Measurements from ENCODE around the gene SLC6A20.

Gene SLC6A20

DNA sequence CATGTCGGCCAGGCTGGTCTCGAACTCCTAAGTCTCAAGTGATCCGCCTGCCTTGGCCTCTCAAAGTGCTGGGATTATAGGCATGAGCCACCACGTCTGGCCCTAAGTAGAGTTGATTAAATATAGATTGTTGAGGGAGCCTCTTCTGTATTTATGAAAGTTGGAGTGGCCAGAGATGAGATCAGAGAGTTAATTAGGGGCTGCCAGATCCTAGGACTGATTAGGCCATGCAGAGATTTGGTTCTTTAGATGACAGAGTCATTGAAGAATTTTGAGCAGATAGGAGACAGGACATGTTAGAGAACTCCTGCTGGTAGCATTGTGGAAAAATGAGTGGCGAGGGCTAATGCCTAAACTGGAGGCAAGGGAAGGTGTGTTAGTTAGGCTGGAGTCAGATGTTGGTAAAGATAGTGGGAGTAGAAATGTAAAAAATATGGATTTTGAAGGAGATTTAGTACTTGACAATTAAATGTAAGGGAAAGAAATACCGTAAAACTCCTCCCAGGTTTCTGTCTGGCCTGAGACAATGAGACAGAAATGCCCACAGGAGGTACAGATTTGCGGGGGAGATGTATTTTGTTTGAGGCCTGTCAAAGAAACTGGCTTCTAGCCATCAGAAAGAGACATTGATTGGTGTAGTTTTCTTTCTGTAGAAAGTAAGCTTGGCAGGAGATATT, 83.8 kb downstream of the SLC6A20 start:
- DNase-seq = no peak

DNA sequence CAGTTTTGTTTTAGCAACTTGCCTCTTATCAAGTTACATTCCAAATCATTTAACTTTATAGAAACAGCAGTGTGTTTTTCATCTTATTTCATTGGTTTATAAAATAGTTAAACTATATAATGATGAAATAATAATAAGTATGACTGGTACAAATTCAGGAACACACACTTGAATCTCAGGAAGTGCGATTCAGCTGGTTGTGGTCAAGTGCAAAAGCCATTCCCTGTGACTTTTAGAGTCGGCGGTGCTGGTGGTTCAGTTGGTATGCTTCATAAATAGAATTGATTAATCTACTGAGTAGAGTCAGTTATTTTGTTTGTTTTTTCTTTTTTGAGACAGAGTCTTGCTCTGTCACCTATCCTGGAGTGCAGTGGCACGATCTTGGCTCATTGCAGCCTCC, 84.4 kb downstream of the SLC6A20 start:
- DNase-seq = no peak

DNA sequence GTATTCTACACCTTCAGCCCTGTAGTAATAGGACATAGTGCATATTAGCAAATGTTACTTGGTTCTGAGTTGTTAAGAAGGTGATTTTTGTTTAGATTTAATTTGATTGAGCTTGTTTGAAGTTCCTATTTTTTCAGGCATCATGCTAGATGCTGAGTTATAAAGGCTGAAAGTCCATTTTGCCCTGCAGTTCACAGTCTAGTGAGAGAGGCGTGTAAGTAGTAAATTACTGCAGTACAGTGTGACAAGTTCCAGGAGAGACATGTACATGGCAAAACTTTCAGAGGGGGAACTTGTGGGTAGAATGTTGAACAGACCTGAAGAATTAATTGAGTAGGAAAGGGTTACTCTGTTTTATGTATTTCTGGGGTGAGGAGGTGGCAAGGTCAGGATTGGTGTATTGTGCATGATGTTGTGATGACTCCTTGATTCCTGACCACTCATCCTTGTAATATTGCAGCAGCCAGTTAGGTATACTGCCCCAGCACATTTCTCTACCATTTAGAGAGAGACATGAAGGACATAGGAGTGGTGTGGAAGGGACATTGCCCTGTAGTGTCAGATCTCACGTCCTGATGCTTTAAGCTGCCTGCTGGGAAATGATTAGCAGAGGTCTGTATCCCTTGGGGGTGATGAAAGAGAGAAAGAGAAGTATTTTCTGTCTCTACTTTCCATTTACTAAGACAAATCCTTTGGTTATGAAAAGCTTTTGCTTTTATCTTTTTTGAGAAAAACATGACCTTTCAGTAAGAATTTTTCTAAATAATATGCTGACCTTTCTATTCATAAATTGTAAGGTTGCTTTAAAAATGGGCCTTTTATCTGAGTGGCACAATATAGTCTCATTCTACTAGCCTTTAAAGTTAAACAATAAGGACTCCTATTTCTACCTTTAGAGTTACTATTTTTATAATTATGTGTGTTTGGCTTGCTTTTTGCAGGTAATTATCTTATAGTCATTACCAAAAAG, 90.2 kb downstream of the SLC6A20 start:
- DNase-seq = no peak

Data from activated CD8-positive, alpha-beta memory T cell treated with anti-CD3 and anti-CD28 coated beads, Interleukin-2, amount 50 U/mL, for 48 hours (primary cell).